Body of pancreas (tissue), 4 donors: ENCODE results near the gene FAAH. TPM values are rescaled to one million over a fixed set of nuclear protein-coding genes. Genes with fewer than 3 reads are reported as not detected.

Source experiments
- ATAC-seq: fragments of 150-250 bp; one replicate; pipeline ENCODE4 v1.9.1; 2016
- DNase-seq, 4 donors: peaks; one replicate each; pipeline ENCODE4 v3.0.0-alpha.2; 2019
- H3K27ac ChIP-seq, 4 donors: fragments of 200-600 bp; sonication (generic); 1 replicate in 3 of 4; 2 replicates in 1 of 4; pipeline versions ENCODE4 v1.5.1 to v1.6.1; 2016 to 2019; ENCODE audit warnings: mild to moderate bottlenecking in 1 of 4, mixed read lengths in 1 of 4, moderate library complexity in 1 of 4
- H3K27me3 ChIP-seq, 2 donors: fragments of 200-600 bp; sonication (generic); one replicate each; pipeline ENCODE4 v1.6.0; 2016; ENCODE audit warnings: mild to moderate bottlenecking in 1 of 2
- H3K36me3 ChIP-seq, 2 donors: fragments of 200-600 bp; sonication (generic); replicated peaks in 1 of 2; 2 replicates each; pipeline ENCODE4 v1.5.1; 2016; ENCODE audit warnings: low read depth in 2 of 2; ENCODE audit not compliant: insufficient read depth in 1 of 2
- H3K4me1 ChIP-seq: fragments of 200-600 bp; sonication (generic); one replicate; pipeline ENCODE4 v1.6.0; 2016
- H3K4me3 ChIP-seq, 2 donors: fragments of 200-600 bp; sonication (generic); 1 replicate in 1 of 2; 2 replicates in 1 of 2; pipeline ENCODE4 v1.5.1; 2016 to 2019
- H3K9me3 ChIP-seq, 3 donors: fragments of 200-600 bp; sonication (generic); 1 replicate in 2 of 3; 2 replicates in 1 of 3; pipeline ENCODE4 v1.5.1; 2016
- POLR2A ChIP-seq, 3 donors: fragments of 450-650 bp; IDR thresholded peaks; one replicate each; pipeline ENCODE4 v1.6.1; 2016; ENCODE audit warnings: antibody characterized with exemption in 3 of 3, mild to moderate bottlenecking in 2 of 3
- WGBS, 2 donors: methylation state at CpG; one replicate each; pipeline ENCODE4 v1.1.5; 2017; 5-methylcytosine and 5-hydroxymethylcytosine counted together
- intact Hi-C: fragments of 100-400 bp; cut with DNase I; formaldehyde crosslinking; loops from one replicate; pipeline ENCODE4 v1.15.1; 2023
- total RNA-seq, 2 donors: library from RNA; depleted of rRNA; stranded (reverse); fragments of >200 nt; gene quantifications; one replicate each; pipeline ENCODE4 v1.1.0, GENCODE V29; 2016
- TF ChIP-seq, protein P1 (sequence below), 7 experiments: fragments of 450-650 bp in 4 of 7; fragments of 200-600 bp in 3 of 7; sonication (generic) in 3 of 7; IDR thresholded peaks; one replicate each; pipeline ENCODE4 v1.5.1; 2016 to 2019; ENCODE audit warnings: antibody characterized with exemption in 7 of 7

FAAH gene
- total RNA-seq, 2 donors from 2014 or later = 47.0 to 86.4 TPM

DNA sequence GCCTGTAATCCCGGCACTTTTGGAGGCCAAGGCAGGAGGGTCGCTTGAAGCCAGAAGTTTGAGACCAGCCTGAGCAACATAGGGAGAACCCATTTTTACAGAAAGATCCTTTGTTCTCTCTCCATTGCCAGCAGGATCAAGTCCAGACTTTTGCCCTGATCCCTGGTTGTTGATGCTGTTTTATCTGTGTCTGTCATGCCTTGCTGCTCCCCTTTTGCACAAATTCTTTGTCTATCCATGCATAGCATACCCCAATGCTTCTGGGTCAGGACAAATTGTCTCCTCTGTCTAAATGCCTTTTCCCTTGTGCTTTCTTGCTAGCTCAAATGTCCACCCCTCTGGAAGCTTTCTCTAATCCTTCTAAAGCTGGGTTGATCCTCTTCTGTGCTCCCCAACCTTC lies 25.3 kb upstream of the FAAH start:
- DNase-seq (no peak), ATAC-seq (no peak)
- H3K27me3 ChIP-seq = no peaks in the 10 kb centered on the region
- no peak for TF ChIP-seq POLR2A (IDR thresholded peaks at IDR 0.05)
- TF ChIP-seq, protein P1, sequence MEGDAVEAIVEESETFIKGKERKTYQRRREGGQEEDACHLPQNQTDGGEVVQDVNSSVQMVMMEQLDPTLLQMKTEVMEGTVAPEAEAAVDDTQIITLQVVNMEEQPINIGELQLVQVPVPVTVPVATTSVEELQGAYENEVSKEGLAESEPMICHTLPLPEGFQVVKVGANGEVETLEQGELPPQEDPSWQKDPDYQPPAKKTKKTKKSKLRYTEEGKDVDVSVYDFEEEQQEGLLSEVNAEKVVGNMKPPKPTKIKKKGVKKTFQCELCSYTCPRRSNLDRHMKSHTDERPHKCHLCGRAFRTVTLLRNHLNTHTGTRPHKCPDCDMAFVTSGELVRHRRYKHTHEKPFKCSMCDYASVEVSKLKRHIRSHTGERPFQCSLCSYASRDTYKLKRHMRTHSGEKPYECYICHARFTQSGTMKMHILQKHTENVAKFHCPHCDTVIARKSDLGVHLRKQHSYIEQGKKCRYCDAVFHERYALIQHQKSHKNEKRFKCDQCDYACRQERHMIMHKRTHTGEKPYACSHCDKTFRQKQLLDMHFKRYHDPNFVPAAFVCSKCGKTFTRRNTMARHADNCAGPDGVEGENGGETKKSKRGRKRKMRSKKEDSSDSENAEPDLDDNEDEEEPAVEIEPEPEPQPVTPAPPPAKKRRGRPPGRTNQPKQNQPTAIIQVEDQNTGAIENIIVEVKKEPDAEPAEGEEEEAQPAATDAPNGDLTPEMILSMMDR (IDR thresholded peaks at IDR 0.05) = no peak
- no peak overlapping the region for H3K27ac ChIP-seq
- no peaks in the 10 kb centered on the region for H3K36me3 ChIP-seq
- no peak overlapping the region for H3K4me3 ChIP-seq
- no peaks in the 10 kb centered on the region for H3K9me3 ChIP-seq
- intact Hi-C loops = no loop called here
- H3K4me1 ChIP-seq = peaks cover 15% of the 10 kb centered on the region
- WGBS, 2 donors = 84 to 94% methylated on average over 2 of the region's 2 CpGs

DNA sequence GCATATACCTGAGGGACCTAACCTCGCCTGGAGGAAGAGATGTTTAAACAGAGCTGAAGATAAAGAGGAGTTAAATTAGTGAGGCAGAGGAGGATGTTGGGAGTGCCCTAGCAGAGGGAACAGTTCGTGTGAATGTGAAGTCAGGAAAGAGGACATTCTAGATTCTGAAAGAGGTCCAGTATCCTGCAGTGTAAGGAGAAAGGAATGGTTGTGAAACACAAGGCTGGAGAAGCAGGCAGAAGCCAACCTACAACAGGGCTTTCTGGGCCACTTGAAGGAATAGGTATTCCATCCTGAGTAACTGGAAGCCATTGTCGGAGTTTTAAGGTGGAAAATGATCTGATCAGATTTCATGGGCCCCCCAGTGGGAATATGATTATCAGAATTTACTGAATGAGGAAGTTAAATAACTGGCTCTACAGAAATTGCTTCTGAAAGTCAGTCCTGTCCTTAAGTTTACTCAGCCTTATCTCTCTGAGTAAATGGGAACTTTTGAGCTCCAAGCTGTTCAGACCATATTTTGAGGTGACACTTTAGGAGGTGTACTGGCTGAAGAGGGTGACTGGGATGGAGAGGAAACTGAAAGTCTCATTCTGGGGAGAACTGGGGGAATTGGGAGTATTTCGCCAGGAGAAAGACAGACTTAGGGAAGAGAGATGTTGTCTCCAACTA lies 24.4 kb upstream of the FAAH start:
- TF ChIP-seq POLR2A (IDR thresholded peaks at IDR 0.05) = no peak
- TF ChIP-seq, protein P1 (IDR thresholded peaks at IDR 0.05) = no peak
- peaks cover 7% of the 10 kb centered on the region for H3K4me1 ChIP-seq
- no peak for DNase-seq
- H3K27me3 ChIP-seq = no peaks in the 10 kb centered on the region
- H3K4me3 ChIP-seq = no peak overlapping the region
- peak; percentile 15 for ATAC-seq
- 43 to 45% methylated on average over 4 of the region's 4 CpGs for WGBS, 2 donors
- intact Hi-C loops = no loop called here
- H3K36me3 ChIP-seq = no peaks in the 10 kb centered on the region
- no peaks in the 10 kb centered on the region for H3K9me3 ChIP-seq
- peak overlapping the region in 1 of 4 donors; percentile 5 for H3K27ac ChIP-seq

DNA sequence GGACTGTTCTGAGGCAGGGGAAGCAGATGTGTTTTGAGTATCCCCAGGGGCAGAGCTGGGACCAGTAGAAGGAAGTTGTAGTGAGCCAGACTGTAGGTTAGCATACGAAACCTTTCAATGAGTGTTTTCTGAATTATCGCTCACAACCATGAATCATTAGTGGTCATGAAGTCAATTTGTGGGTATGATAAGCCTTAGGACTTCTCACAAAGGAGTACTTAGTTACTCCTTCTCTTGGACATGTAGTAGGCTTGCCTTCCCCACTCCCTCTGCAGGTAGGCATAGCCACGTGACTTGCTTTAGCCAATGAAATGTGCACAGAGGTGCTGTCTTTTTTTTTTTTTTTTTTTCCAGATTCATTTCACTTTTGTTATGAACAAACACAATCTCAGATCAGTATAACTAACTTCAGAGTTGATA lies 23.9 kb upstream of the FAAH start:
- H3K27ac ChIP-seq = peak overlapping the region in 1 of 4 donors; percentile 5
- H3K9me3 ChIP-seq = no peaks in the 10 kb centered on the region
- peaks cover 7% of the 10 kb centered on the region for H3K4me1 ChIP-seq
- intact Hi-C loops = no loop called here
- no peaks in the 10 kb centered on the region for H3K27me3 ChIP-seq
- peak in 1 of 4 donors; percentile 19 for DNase-seq
- ATAC-seq = peak; percentile 33
- no peak overlapping the region for H3K4me3 ChIP-seq
- WGBS, 2 donors = 78 to 92% methylated on average over 3 of the region's 3 CpGs
- H3K36me3 ChIP-seq = no peaks in the 10 kb centered on the region
- TF ChIP-seq, protein P1 (IDR thresholded peaks at IDR 0.05) = no peak
- no peak for TF ChIP-seq POLR2A (IDR thresholded peaks at IDR 0.05)

DNA sequence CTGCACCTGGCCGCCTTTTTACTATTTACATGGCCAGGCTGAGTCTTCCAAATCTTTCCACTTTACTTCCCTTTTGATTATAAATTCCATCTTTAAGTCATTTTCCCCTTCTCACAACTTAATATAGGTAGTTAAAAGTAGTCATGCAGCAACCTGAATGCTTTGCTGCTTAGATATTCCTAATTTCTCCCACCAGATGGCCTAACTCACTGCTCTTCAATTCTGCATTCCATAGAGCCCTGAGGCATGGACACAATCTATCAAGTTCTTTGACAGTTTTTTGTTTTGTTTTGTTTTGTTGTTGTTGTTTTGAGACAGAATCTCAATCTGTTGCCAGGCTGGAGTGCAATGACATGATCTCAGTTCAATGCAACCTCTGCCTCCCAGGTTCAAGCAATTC lies 21.7 kb upstream of the FAAH start:
- no peaks in the 10 kb centered on the region for H3K36me3 ChIP-seq
- DNase-seq (no peak), ATAC-seq (no peak)
- peaks cover 7% of the 10 kb centered on the region for H3K4me1 ChIP-seq
- WGBS, 2 donors = 100% methylated on average over 1 of the region's 1 CpG
- TF ChIP-seq, protein P1 (IDR thresholded peaks at IDR 0.05) = no peak
- no peak for TF ChIP-seq POLR2A (IDR thresholded peaks at IDR 0.05)
- no peak overlapping the region for H3K27ac ChIP-seq
- intact Hi-C loops = no loop called here
- H3K27me3 ChIP-seq = no peaks in the 10 kb centered on the region
- H3K9me3 ChIP-seq = no peaks in the 10 kb centered on the region
- H3K4me3 ChIP-seq = no peak overlapping the region

DNA sequence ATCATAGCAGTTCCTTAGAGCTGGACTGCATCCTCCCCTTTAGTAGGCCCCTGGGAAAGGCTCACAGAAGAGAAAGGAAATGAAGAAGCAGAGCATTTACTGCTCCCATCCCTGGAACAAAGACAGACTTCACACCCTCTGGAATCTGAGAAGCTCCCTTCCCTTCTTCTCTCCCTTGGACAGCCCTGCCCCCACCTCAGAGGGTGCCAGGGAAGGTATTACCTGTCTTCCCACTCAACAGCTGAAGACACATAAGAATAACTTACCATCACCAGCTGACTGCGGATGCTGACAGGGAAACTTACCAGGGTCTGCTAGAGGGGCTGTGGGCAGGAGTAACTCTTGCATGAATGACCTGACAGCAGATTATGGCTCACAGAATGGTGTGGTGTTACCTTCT lies 14.1 kb upstream of the FAAH start:
- ATAC-seq = no peak
- intact Hi-C loops = no loop called here
- Histone ChIP-seq H3K27ac (no peak overlapping the region), H3K36me3 (no peaks in the 10 kb centered on the region), H3K9me3 (no peaks in the 10 kb centered on the region), H3K27me3 (no peaks in the 10 kb centered on the region), H3K4me3 (no peak overlapping the region), H3K4me1 (no peaks in the 10 kb centered on the region)
- DNase-seq = no peak
- TF ChIP-seq POLR2A (IDR thresholded peaks at IDR 0.05) = no peak
- WGBS, 2 donors = 92 to 100% methylated on average over 1 of the region's 1 CpG
